GM12801 (cell line): ENCODE measurements around the gene PNLDC1.

Source experiments
- TF ChIP-seq, protein P1 (sequence below): IDR thresholded peaks from one replicate; pipeline ENCODE4 v1.5.1; 2011; ENCODE audit warnings: control low read depth; ENCODE audit not compliant: insufficient read length; ENCODE audit errors: extremely low read depth

The PNLDC1 gene

DNA sequence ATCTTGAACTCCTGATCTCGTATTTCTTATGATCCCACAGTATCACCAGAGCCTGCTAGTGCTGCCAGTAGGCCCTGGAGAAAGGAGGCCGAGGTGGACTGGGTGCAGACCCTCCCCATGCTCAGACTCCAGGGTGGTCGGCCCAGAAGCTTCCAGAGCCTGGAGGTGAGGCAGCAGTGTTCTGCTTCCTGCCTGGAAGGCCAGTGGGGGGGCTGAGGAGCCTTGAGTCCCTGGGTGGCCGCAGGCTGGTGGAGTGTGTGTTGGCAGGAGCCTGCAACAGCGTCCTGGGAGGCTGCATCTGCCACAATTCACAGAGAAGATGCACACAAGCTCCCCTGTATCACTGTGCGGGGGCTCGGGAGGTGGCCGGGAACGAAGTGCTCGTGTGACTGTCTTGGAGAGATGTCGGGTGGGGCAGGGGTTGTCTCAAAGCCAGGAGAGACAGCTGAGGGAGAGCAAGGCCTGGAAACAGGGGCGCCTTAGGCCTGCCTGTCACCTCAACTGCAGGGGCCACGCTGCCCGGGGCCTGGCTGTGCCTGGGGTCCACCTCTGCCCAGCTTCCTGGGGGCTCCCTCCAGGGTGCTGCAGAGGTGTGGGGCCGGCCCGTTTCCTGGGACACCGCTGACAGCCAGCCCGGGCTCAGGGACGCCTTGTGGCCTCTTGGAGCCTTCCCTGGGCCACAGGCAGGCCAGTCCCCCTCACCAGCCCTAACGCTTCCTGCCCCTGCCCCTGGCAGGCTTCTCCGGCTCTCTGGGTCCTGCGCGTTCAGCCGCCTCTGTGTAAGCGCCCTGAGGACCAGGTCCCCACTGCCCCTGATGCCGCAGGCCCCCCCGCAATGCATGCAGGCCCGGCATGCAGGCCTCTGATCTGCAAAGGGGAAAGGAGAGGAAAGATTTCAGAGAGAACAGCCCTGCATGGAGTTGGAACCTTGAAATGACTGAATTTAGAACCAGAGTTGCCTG lies 66.5 kb downstream of the PNLDC1 start:
- TF ChIP-seq, protein P1, sequence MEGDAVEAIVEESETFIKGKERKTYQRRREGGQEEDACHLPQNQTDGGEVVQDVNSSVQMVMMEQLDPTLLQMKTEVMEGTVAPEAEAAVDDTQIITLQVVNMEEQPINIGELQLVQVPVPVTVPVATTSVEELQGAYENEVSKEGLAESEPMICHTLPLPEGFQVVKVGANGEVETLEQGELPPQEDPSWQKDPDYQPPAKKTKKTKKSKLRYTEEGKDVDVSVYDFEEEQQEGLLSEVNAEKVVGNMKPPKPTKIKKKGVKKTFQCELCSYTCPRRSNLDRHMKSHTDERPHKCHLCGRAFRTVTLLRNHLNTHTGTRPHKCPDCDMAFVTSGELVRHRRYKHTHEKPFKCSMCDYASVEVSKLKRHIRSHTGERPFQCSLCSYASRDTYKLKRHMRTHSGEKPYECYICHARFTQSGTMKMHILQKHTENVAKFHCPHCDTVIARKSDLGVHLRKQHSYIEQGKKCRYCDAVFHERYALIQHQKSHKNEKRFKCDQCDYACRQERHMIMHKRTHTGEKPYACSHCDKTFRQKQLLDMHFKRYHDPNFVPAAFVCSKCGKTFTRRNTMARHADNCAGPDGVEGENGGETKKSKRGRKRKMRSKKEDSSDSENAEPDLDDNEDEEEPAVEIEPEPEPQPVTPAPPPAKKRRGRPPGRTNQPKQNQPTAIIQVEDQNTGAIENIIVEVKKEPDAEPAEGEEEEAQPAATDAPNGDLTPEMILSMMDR = no peak
